GM21737 (cell line): ENCODE measurements around the gene RCOR2.
"Not testable (repeated sequence)": the region's sequence is repeated elsewhere in the genome, so short reads cannot be mapped to it uniquely, and the experiment has no call there.

Experiments
- ATAC-seq: cut with Tn5 transposase; IDR thresholded peaks from one replicate; pipeline ENCODE4 v1.9.1; 2021; ENCODE audit warnings: mild to moderate bottlenecking, moderate library complexity; ENCODE audit not compliant: unreplicated experiment

The RCOR2 gene

DNA sequence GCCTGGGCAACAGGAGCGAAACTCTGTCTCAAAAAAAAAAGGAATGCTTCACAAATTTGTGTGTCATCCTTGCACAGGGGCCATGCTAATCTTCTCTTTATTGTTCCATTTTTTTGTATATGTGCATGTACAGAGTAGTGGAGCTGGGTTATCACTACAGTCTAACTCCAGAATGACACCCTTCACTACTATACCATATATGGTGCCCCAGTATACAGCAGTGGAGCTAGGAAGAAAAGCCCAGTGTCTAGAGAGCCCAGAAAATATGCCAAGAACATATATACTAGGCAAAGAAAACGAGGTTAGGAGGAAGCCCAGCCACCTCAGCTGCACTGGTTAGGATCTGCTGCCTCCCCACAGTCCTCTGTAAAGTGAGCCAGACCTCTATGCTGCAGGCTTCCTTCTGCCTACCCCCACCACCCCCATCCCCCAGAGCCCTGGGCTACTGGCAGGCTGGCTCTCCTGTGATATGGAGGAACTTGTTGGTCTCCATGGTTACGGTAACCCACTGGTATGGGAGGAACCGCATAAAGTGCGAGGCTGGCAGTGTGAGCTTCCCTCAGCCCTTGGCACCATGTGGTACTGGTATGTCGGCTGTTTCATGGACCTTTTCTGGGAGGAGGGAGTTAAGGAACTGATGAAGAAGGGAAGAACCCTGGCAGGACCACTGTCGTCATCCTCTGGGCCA is 34.3 kb downstream of the RCOR2 start:
- no peak for ATAC-seq

DNA sequence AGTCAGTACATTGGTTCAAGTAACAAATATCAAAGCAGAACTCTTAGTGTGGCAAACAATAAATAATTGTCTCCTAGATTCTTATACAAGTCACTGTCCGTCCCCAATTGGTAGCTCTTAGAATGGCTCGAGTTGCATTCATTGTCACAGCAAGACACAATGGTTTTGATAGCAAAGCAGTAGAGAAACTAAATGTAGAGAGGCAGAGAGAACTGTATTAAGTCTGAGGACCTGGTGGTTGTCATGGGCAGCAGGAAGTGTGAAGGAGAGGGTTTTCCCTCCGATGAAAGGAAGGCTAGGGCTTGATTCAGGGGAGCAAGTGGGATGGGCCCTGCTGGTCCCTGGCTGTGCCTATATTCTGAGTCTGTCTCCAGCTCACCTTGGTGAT is 36.6 kb downstream of the RCOR2 start:
- ATAC-seq, result no peak

DNA sequence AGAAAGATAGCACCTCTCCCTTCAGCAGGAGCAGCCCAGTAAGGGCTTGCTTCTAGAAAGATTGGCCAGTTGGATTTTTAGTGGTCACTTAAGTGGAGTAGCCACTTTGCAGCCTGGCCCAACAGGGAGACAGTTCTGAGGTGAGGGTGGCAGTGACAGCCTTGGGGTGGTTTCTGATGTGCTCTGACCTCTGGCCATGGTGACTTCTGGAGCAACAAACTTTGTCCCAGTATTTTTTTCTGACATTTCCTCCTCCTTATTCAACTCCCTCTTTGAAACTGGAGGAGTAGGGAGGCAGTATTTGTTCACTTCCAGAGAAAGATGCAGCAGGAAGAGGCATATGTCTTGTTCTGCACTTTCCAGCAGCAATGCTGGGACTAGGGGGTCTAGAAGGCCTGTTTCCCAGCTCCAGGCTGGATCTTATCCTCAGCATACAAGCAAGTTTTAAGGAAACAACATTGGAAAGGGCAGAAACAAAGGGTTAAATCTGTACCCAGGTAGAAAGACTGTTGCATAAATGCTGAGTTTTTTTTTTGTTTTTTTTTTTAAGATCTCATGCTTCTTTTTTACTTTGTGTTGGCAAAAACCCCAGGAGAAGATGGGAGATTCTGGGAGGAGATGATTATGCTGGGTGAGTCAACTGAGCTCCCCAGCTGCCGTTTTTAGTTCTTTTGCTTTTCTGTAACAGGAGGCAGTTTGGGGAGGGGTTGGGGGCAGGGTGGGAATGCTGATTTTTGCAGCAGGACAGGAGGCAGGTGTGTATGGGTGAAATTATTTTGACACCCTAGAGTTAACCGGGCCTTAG is 37.2 kb downstream of the RCOR2 start:
- no peak for ATAC-seq

DNA sequence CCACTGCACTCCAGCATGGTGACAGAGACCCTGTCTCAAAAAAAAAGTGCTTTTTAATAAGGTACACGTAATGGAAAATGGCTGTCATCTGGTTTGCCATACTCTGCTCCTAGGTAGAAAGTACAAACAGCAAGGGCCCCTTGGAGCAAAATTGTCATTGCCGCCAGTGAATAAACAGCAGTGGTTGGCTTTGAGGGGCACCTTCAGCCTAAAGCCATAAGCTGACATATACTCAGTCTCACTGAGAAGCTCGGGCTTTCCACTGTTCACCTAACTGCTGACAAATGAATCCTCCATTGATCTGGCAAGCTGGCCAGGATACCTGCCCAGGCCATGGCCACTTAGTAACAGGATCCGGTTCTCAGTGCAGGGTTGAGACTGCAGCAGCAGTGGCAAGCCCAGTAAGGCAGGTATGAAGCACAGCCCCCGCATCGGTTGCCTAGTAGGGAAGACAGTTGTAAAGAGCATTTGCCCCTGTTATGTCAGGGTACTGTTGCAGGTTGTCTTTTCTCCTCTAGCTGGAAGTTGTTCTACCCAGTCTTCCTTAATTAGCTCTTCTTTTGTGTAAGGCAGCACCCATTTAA is 39.2 kb downstream of the RCOR2 start:
- ATAC-seq, result no peak

DNA sequence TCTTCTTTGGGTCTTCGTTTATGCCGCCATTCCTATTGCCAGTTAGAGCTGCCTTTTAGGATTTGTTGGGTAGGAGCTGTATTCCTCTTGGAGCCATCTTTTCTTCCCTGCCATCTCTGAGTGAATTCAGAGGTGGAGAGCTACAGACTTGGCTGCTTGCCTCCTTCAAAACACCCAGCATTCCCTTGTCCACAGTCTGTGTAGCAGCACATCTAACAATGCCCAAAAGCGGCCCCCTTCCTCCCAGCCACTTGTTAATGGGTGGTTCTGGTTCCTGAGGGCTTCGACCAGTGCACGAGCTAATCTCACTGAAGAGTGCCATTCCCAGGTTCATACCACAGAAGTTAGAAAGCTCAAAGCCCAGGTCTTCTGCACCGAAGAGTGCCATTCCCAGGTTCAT is 40.3 kb downstream of the RCOR2 start:
- no peak for ATAC-seq

DNA sequence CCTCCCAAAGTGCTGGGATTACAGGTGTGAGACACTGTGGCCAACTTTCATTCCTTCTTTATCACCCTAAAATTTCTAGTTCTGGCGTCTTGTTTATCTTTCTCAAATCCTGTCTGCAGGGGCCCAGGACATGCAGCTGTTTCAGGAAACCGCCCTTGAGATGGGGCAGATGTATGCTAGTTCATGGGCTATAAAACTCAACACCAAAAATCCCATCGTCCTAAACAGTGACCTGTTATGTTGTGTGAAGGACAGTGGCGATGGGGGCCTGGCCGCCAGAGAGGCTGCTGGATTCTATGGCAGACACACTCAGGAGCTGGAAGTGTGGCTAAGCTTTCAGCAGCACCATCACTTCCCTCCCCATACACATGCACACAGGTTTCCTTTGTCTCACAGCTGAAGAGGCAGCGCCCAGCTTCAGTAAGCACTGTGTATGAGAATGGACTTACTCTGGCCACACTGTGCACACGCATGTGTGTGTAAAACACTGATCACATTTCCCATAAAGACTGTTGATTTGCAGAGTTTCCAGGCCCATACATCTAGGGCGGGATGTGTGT is 41.4 kb downstream of the RCOR2 start:
- ATAC-seq, result no peak

DNA sequence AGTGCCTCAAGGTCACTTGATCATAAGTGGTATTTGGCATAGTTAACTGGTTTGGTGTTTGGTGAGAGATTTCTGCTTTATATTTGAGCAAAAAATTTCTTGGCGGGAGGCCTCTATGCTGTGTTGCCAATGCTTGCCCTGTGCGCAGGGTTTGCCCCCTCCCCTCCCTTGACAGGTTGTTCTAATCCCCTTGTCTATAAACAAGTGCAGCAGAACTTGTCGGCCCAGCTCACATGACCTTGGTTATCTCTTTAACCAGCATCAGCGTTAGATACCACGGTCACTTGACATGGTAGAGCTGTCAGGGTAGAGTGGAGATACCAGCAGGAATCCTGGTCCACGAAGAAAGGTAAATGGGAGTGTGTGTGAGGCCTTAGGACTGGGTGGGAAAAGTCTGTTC is 42.5 kb downstream of the RCOR2 start:
- ATAC-seq, result no peak

DNA sequence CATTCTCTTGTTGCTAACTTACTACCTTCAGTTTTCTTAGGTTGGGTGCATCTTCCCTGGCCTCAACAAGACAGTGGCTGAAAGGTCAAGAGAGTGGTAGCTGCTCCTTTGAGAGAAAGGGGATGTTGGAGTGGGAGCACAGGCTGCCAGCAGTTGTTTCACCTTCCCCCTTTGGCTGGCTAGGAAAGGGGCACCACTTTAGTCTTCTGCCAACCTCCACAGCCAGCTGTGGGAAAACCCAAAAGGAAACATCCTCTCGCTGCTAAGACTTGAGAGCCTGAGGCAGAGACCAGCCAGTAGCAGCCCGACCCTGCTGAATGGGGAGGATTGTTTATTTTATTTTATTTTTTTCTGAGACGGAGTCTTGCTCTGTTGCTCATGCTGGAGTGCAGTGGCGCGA is 43.7 kb downstream of the RCOR2 start:
- ATAC-seq, result no peak

DNA sequence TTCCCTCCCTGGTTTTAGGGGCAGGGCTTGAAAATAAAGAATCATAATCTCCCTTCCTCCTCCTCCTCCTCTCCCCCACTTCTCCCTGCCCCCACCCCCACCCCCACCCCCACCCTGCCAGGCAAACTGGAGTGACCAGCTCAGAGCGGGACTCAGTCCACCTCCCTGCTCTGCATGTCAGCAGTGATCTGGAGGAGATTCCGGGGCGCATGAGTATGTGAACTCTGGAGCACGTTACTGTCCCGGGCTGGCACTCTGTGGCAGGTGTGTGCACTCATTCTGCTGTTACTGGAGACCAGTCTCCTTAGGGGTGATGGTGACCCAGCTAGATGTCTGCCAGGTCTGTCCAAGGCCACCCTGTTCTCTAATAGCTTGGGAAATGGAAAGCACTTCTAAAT is 44.2 kb downstream of the RCOR2 start:
- no peak for ATAC-seq

DNA sequence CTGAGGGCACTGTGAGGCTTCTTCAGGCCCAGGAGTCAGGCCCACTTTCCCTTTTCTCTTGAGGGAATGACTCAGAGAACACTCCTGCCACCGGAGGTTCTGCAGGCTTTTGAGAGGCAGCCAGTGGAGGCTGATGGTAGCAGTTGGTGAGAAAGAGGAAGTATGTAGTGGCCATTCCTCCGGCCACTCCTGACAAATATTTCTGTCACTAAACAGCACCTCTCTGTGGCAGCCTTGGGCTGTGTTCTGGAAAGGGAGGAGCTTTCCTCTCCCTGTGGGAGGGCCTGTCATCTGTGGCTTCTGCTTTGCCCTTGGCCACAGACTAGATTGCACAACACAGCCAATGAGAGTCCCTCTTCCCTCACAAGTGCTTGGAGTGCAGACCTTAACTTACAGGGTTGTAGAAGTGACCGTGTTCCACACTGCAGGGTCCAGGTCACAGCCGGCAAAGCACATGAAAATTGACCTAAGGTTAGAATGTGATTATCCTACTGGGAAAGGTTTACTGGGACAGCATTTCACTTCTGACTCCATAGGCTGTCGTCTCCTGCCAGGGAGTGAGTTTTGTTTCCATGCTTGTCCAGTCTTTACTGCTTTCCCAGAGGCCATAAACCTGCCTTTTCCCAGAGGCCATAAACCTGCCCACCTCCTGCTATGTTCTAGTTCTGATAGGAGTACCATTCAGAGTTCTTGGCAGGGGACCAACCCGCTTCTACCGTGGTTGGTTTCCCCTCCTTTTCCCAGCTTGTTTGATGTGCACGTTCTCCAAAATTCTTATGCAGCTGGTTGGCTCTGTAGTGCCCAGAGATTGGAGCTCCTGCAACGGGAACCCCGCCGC is 44.8 kb downstream of the RCOR2 start:
- ATAC-seq, result peak; percentile 85

DNA sequence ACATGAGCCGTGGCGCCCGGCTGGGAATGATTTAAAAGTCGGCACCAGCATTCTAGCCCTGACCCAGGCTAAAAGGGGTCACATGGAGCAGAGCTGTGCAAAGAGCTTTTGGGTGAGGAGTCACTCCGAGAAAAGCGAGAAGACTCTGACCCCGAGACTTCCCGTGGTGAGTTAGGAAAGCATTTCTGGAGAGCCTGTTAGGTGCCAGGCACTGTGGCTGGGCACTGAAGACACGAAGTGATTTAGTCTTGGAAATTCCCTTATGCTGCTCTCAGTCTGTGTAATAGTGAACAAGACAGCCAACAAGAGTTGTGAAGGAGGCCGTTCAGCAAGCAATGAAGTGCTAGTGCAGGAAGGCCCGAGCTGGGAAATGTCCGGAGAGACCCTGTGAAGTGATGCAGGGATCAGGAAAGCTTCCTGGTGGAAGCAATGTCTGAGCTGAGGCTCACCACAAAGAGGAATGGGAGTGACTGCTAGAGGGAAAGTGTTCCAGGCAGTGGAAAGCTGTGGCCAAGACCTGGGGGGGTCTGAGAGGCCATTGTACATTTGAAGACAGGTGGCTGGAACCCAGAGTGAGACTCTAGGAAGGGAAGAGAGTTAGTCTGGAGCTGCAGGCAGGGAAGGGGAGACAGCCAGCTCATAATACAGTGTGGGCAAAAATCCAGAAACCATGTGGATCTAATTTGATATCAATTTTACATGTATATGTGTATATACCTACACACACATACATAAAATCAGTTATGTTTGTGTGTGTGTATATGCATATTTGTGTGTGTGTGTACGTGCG is 46.4 kb downstream of the RCOR2 start:
- no peak for ATAC-seq

DNA sequence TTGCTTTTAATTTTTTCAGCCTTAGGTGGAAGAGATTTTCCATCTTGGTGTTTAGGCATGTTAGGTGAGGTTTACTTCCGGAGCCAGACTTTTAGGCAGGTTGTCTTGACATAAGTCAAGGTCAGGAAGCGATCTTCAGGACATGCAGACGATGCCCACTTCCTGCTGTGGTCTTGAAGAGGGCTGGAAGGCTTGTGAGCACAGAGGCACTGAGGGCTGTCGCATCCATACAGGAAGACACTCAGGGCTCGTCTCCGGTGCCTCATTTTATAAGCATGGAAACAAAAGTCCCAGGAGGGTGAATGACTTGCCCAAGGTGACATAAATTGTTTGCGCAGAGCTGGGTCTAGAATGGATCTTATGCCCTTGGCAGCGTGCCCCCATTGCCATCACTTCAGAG is 47.3 kb downstream of the RCOR2 start:
- ATAC-seq, result no peak

DNA sequence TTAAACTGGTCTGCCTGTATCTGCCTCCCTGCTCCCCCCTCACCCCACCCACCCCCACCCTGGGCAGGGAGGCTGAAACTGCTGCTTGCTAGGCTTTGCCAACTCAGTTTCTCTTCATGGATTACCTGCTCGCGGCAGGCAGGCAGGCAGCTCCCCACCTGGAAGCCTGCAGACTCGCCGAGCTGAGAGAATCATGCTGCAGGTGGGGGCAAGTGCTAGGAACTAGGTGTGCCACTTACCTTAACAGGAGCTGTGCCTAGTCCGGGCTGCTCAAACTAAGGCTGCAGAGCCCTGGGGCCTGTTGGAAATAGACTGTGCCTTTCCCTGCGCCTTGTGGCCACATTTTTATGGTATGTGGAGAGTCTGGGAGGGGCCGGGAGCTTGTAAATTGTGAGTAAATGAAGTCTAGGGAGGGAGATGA is 47.8 kb downstream of the RCOR2 start:
- ATAC-seq, result no peak

DNA sequence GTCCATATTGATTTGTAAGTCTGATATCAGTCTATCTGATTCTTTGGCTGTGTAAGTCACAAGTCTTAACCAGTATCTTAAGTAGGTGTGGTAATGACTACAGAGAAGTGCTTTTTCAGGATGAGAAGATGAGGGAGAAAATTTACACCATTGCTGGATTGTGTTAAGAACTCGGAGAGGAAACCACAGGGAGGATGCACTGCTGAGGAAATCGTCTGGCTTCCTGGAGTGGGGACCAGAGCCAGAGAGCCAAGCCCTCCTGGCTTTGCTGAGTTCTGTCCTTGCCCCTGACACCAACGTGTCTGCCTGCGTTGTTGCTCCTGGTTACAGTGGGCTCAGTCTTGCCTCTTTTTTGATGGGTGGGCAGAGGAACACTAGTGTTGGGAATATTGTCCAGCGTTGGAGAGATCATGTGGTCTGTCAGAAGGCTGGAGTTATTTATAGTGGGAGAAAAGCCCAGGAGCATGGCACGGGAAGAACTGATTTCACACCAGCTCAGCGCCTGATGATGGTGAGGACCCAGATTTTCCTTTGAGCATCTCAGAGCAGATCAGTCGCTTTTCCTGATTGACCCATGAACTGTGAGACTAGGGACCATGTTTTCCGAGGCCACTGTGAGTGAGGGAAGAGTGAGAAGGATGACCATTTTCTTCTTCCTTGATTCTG is 48.4 kb downstream of the RCOR2 start:
- ATAC-seq, result no peak

DNA sequence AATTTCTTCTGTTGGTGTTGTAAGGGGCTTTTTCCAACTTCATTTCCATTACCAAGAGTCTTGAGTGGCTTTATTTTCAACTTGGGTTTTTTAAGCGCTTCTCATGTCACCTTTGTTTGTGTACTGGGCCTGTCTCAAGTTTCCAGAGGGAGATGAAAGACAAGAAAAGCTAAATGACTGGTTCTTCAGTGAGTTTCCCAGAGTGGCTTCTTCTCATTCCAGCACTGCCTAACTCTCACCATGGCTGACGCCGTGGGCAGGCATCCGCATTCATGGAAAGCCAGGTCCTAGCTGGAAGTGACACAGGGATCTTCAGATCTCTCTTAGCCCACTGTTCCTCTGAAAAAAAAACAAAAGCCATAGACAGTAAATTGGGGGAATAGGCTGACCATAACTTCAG is 49.5 kb downstream of the RCOR2 start:
- ATAC-seq, result no peak

DNA sequence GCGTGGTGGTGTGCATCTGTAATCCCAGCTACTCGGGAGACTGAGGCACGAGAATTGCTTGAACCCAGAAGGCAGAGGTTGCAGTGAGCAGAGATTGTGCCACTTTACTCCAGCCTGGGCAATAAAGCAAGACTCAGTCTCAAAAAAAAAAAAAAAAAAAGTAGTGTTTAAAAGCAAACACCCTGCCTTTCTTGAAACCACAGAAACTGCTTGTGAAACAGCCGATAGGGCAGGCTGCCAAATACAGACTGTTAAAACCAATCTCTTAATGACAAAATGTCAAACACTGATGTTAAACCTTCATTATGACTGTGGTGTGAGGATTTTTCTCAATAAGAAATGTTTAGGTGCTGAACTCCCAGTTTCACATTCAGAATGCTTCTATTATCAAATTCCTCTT is 50.8 kb downstream of the RCOR2 start:
- ATAC-seq, result peak; percentile 57

DNA sequence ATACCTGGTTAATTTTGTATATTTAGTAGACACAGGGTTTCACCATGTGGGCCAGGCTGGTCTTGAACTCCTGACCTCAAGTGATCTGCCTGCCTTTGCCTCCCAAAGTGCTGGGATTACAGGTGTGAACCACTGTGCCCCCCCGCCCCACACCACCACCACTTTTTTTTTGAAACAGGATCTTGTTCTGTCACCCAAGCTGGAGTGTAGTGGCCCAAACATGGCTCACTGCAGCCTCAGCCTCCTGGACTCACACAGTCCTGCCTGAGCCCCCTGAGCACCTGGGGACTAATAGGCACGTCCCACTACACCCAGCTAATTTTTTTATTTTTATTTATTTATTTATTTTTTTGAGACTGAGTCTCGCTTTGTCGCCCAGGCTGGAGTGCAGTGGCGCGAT is 53.3 kb downstream of the RCOR2 start:
- ATAC-seq, result not testable (repeated sequence)

DNA sequence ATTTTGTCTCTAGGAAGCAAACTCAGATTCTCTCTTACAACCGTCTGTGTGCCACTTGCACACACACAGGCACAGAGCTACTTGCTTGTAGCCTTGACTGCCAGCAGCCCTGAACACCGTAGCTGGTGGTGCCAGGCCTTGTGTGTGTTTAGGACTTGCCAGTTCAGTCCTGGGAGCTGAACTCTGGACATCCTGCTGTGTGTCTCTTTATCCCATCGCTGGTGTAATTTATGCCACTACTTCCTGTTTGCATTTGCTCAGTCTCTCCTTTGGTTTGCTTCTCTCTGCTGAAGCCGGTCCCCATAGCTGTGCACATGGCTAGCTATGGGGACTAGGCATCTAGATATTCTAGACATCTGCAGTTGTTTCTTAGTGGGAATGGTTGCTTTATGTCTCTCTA is 54.0 kb downstream of the RCOR2 start:
- no peak for ATAC-seq
